ENCODE measurements around the gene PXDC1. TPM values are rescaled to one million over a fixed set of nuclear protein-coding genes. Genes with fewer than 3 reads are reported as not detected.

PXDC1 gene, protein sequence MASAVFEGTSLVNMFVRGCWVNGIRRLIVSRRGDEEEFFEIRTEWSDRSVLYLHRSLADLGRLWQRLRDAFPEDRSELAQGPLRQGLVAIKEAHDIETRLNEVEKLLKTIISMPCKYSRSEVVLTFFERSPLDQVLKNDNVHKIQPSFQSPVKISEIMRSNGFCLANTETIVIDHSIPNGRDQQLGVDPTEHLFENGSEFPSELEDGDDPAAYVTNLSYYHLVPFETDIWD
- polyA plus RNA-seq, result 10 to 100 TPM in 2 of 3 donors, 1 to 10 TPM in 1; 9.3 to 75.2 (median 70.9) TPM

DNA sequence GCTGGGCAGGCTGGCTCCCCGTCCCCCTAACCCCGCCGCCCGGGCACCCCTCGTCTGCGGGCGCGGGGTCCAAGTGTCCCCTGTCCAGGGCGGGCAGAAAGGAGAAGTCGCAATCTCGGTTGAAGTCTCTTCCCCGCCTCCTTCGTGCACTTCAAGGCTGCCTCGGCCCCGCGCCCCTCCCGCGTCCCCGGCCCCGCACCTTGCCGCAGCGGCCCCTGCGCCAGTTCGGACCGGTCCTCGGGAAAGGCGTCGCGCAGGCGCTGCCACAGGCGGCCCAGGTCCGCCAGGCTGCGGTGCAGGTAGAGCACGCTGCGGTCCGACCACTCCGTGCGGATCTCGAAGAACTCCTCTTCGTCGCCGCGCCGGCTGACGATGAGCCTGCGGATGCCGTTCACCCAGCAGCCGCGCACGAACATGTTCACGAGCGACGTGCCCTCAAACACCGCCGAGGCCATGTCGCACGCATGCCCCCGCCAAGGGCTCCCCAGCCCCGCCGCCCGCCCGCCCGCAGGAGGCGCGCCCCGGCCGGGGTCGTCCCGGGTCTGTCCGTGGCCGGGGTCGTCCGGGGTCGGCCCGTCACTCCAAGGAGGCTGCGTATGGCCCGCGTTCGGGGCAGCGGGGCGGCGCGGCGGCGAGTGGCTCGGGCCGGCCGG is at the start of gene PXDC1:
Gene PXDC1, minus strand, starts transcription at position 637 of the 653 bp plus-strand sequence. Its CDS starts 182 bp downstream, at position 455.
- peak within 1 kb of the TSS; percentile 83 for H3K27ac ChIP-seq (ENCODE audit: low read depth, low read length)
- 0 to 1% (median 1%) methylated on average over 80 to 88 of the region's 88 CpGs for WGBS, 3 donors

- 71 to 82% (median 82%) methylated on average over 11 of the region's 11 CpGs for WGBS, 3 donors
- no peak overlapping the region for H3K27ac ChIP-seq (ENCODE audit: low read depth, low read length)
Observed at GRCh38 chr6:3800850-3801591, 49.5 kb upstream of the PXDC1 start.

- no peak overlapping the region for H3K27ac ChIP-seq (ENCODE audit: low read depth, low read length)
- WGBS, 3 donors, result 76 to 100% (median 95%) methylated on average over 6 of the region's 6 CpGs
Observed at GRCh38 chr6:3799719-3800118, 48.2 kb upstream of the PXDC1 start.

- no peak overlapping the region for H3K27ac ChIP-seq (ENCODE audit: low read depth, low read length)
- 68 to 86% (median 72%) methylated on average over 8 of the region's 8 CpGs for WGBS, 3 donors
Observed at GRCh38 chr6:3798055-3798919, 46.8 kb upstream of the PXDC1 start.

DNA sequence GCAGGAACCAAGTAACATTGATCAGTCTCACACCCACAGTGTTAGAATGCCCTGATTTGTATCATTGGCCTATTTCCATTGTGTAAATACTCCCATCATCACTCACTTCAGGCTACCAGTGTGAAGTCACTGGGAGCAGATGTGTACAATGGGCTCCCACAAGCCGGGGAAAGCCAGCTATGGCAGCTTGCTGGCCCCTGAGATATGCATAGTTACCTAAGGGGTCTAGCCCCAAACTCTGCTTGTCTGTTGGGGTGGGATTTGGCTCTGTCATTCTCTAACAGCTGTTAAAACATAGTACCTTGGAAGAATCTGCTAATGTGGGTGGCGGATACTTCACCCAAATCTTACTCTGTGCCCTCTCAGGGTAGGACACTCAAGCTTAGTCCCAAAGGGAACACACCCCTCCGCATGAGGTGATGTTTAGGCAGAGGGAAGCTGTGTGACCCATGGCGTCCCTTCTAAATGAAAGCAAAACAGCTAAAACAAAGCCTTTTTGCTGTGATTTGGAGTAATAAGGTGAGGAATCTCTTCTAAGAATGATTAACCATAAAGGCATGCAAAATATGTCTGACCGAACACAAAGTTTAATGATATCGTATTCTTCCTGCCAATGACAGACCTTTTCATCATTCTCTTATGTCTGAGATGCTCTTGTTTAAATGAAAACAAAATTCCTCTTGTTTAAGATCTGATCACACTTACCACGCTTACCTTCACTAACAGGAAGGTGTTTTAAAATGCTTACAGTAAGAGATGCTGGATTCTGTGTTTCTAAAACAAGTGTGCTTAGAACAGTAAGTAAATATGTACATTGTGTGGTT is 45.9 kb upstream of the PXDC1 start:
- WGBS, 3 donors, result 57 to 77% (median 67%) methylated on average over 7 of the region's 7 CpGs
- H3K27ac ChIP-seq (ENCODE audit: low read depth, low read length), result no peak overlapping the region

GRCh38 chr6:3796719-3797041 is 45.2 kb upstream of the PXDC1 start:
- WGBS, 3 donors, result 24 to 62% (median 60%) methylated on average over 2 of the region's 2 CpGs
- no peak overlapping the region for H3K27ac ChIP-seq (ENCODE audit: low read depth, low read length)

GRCh38 chr6:3795836-3796718 is 44.6 kb upstream of the PXDC1 start:
- no peak overlapping the region for H3K27ac ChIP-seq (ENCODE audit: low read depth, low read length)
- 71 to 82% (median 82%) methylated on average over 10 of the region's 10 CpGs for WGBS, 3 donors

GRCh38 chr6:3794092-3794491 is 42.6 kb upstream of the PXDC1 start:
- no peak overlapping the region for H3K27ac ChIP-seq (ENCODE audit: low read depth, low read length)

- H3K27ac ChIP-seq (ENCODE audit: low read depth, low read length), result no peak overlapping the region
- WGBS, 3 donors, result 91 to 98% (median 93%) methylated on average over 3 of the region's 3 CpGs
Observed at GRCh38 chr6:3793545-3793944, 42.0 kb upstream of the PXDC1 start.

GRCh38 chr6:3791526-3792203 is 40.2 kb upstream of the PXDC1 start:
- WGBS, 3 donors, result 80 to 85% (median 80%) methylated on average over 8 of the region's 8 CpGs
- no peak overlapping the region for H3K27ac ChIP-seq (ENCODE audit: low read depth, low read length)

- WGBS, 3 donors, result 91 to 93% (median 92%) methylated on average over 12 of the region's 12 CpGs
- H3K27ac ChIP-seq (ENCODE audit: low read depth, low read length), result no peak overlapping the region
Observed at GRCh38 chr6:3789896-3790558, 38.5 kb upstream of the PXDC1 start.

DNA sequence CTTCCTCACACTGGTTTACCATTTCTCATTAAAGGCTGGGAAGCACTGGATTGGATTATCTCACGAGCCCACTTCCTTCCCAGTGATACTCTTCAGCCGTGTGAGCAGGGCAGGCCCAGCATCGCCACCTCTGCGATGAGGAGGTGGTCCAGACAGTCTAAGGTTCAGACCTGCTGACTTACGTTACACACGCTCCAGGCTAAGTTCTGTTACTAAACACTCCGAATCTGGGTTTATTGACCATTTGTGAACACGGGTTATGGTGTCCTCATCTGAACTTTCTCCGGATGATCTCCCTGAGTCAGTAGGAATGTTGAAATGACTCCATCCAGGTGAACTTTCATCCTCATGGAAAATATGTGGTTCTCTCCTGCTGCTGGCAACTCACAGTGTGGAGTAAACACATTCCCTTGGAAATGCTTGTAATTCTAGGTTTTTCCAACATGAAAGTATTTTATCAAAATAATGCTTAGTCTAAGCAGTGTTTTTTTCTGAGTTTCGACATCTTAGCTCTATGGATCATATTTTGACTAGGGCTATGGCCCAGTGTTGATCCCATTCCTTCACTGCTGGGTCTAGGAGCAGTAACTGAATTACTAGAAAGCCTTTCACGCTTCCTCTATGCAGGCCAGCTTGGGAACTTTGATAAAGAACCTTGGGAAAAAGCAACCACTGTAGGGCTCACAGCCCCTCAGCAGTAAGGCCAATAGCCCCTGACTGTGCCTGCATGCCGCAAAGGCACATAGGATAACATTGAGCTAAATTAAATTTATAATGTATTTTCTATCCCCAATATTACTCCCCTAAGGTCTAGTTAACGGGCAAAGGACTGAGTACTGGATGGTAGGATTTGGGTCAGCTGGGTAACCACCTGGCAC is 37.7 kb upstream of the PXDC1 start:
- H3K27ac ChIP-seq (ENCODE audit: low read depth, low read length), result no peak overlapping the region
- 88 to 91% (median 89%) methylated on average over 13 of the region's 13 CpGs for WGBS, 3 donors

GRCh38 chr6:3788408-3789017 is 37.0 kb upstream of the PXDC1 start:
- H3K27ac ChIP-seq (ENCODE audit: low read depth, low read length), result no peak overlapping the region
- WGBS, 3 donors, result 79 to 87% (median 80%) methylated on average over 12 of the region's 12 CpGs

- H3K27ac ChIP-seq (ENCODE audit: low read depth, low read length), result no peak overlapping the region
- WGBS, 3 donors, result 82 to 97% (median 93%) methylated on average over 4 of the region's 4 CpGs
Observed at GRCh38 chr6:3786141-3786540, 34.6 kb upstream of the PXDC1 start.

DNA sequence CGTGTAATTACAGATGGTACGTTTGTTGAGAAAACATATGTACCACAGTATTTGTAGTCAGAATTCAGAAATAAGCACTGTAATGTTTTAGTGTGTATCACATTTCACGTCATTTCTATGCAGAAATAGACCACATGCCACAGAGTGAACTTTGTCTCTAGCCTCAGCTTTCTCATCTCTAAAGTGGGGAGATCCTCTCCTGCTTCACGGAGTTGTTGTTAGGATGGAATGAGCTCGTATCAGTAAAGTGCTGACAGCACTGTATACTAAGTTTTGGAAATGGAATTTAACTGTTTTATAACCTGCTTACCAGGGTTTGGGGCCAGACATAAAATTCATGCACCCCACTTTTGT is 34.2 kb upstream of the PXDC1 start:
- H3K27ac ChIP-seq (ENCODE audit: low read depth, low read length), result no peak overlapping the region
- 82 to 91% (median 88%) methylated on average over 5 of the region's 5 CpGs for WGBS, 3 donors
